IPS-11a (cell line): ENCODE measurements around the gene TBXT.
A peak's percentile ranks its signal among the peaks of the same experiment; 100 is the strongest.
"Not testable (repeated sequence)": the region's sequence is repeated elsewhere in the genome, so short reads cannot be mapped to it uniquely, and the experiment has no call there.

Experiments
- H3K4me3 ChIP-seq: one replicate; pipeline ENCODE4 v1.5.1; 2013; ENCODE audit warnings: low read depth, low read length, control low read depth

Gene TBXT

DNA sequence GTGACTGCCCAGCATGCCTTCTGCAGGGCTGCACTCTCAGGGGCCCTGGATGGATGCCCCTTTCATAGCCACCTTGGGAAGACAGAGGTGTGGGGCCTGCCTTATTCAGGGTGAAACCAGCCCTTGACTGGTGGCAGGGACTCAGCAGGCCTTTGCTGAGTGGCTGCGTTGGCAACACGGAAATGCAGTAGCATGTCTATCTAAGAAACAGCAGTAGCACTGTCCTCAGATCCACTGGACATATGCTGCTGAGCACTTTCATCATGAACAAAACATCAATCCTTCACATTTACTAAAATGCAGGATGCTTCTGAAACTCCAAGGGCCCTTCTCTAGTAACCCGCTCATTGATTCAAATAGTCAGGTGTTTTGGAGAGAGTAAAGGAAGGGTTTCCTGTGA is 4.9 kb upstream of the TBXT start:
- H3K4me3 ChIP-seq: no peak overlapping the region

DNA sequence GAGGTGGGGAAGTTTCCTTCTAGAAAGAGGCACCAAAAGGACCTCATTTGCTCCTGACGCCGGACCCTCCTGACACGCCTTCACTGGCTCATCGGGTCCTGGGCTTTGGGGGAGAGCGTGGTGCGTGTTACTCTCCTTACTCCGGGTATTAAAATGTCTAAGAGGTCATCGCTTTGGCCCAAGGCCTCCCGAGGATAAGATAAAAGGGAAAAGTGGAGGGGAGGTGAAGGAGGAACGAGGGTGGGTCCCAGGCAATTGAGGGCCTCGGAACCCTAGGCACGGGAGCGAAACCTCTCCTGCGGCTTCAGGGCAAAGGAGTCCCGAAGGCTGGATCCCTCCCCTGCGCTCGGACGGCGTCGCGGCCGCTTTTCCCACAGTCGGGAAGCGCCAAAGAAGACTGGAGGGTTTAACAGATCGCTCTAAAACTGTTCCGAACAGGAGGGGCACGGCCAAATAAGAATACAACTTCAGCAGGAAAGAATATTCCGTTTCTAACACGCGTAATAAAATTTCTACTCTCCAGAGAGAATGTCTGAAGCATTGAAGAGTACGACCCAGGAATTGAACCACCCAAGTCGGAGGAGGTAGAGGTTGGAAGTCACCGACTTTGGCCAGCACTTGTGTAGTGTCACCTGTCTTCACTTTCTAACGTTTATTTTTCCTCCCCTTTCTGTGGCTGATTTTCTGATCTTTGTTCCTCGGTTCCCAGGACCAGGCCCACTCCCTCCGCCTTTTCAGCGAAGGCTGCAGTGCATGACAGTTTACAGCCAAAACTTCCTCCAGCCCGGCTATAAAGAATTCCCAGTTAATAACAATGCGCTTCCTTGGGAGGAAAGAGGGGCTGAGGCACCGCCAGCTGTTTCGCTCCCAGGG is 2.1 kb upstream of the TBXT start:
- H3K4me3 ChIP-seq: no peak overlapping the region

DNA sequence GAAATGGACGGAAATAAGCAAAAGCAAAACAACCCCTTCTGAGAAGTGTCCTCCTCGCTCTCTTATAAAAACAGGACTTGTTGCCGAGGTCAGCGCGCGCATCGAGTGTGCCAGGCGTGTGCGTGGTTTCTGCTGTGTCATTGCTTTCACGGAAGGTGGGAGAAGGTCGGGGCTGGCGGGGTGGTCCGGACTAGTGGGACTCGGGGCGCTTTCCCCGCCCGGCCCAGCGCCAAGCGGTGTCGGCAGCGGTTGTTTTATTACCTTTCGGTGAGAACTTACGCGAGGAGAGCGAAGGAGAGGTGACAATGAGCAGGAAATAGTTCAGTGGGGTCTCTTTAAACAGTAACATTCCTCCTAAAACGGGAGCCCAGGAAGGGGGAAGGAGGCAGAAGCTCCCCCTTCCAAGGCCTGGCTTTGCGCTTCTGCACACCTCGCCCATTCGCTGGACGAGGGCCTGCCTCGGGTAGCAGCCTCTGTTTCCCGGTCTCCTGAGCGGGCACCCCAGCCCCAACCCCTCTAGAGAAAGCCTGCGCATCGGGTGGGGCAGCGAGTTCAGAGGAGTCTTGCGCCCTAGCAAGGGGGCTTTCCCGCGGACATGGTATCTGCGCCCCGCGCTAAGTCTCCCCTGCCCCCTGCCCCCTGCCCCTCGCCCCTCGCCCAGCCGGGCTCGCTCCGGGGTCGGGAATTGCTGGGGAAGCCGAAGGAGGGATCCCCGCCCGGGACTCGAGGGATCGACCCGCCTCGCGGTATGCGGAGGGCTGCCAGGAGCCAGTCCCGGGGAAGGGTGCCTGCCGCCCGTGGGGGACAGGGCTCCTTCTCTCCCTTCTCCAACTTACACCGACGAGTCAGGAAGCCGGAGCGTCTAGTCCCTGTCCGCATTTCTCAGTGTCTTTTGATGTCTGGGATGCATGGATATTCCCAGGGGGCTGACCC is 1.2 kb upstream of the TBXT start:
- H3K4me3 ChIP-seq: peak overlapping the region; percentile 39

DNA sequence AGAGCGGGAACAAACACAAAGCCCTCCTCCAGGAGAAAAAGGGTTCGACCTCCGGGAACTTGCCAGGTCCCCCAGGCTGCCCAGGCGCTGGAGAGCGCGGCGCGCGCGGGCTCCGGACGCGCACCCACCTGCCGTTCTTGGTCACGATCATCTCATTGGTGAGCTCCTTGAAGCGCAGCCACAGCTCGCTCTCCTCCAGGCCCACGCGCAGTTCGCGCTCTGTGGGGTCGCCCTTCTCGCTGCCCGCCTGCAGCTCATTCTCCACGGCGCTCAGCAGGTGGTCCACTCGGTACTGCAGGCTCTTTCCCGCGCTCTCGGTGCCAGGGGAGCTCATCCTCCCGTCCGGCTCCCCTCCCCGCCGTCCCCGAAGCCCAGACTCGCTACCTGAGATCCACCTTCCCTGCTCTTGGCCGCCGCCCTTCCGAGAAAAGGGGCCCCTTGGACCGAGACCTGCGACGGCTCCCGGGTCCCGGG is 356 bp downstream of the TBXT start:
- H3K4me3 ChIP-seq: peak overlapping the region; percentile 44

GRCh38 chr6:166166314-166167257 is 1.1 kb downstream of the TBXT start:
- H3K4me3 ChIP-seq: peak overlapping the region; percentile 44

DNA sequence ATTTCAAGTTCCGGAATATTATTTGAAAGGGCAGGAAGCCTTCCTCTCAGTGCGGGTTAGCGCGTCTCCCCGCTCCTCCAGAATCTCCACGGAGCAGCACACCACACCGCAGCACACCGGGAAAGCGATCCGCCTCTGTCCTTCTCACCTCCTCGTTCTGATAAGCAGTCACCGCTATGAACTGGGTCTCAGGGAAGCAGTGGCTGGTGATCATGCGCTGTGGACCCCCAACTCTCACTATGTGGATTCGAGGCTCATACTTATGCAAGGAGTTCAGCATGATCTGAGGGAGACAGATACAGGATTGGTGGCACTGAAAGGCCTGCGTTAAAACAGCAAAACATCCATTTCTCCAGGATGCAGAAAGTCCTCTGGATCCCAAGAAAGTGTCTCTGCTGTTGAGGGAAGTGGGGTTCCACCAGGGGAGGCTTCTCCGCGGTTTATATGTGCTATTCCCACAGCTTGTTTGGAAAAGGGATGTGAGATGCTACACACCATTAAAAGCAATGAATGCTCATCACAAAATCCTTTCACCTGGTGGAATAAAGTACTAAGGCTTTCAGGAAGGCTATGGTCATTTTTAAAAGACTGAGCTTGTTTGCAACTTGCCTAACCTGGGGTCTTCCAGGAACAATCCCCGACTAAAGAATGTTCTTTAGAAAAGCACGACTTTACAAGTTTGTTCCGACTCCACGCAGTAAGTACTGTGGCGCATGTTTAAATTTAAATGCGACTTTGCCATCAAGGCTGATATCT is 1.9 kb downstream of the TBXT start:
- H3K4me3 ChIP-seq: no peak overlapping the region

GRCh38 chr6:166162599-166163342 is 4.9 kb downstream of the TBXT start:
- H3K4me3 ChIP-seq: no peak overlapping the region

DNA sequence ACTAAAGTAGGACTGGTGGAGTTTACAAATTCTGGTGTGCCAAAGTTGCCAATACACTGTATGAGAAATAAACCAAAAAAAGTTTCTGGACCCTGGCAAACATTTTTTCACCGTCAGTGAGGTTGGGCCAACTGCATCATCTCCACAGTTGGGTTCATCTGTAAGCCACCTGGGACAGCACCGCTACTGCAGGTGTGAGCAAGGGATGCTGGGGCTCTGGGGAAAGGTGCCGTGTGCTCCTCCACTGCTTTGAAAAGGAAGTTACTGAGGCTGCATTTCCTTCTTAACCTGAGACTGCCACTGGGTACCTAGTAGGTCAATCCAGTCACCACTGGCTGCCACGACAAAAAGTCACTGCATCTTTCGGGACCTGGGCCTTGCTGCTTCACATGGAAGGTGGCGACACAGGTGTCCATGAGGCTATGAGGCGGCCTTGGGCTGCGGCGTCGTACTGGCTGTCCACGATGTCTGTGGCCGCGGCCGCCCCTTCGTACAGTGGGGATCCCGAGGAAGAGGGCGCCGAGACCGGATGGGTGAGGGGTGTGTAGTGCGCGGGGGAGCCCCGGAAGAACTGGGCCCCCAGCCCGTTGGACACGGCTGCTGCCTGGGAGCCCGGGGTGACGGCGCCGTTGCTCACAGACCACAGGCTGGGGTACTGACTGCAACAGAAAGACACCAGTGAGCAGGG is 9.6 kb downstream of the TBXT start:
- H3K4me3 ChIP-seq: no peak overlapping the region

DNA sequence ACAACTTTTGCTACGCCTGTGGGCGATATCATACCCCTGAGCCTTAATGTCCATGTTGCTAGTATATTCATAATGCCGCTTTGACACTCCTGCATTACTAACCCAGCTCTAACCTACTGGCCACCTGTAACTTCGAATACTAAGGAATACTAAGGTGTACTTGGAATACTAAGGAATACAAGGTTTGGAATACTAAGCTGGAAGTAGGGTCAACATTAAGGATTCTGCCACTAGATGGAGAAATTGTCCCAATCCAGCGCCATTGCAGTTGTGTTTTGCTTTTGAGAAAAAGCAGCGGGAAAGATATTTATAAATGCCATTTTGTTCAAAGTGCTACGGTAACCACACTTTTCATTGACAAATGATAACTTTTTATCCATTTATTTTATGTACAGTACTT is 10.7 kb downstream of the TBXT start:
- no peak overlapping the region for H3K4me3 ChIP-seq

DNA sequence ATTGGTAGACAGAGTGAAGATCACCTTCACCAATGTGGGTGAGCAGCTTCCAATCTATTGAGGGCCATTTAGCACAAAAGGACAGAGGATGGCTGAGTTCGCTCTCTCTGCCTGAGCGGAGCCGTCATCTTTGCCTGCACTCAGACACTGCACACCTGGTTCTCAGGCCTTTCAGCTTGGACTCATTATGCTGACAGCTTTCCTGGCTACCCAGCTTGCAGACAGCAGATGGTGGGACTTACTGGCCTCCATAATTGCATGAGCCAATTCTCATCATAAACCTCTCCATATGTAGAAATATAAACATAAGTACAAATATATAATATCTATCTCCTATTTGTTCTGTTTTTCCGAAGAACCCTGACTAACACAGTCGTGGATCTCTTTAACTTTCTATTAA is 13.7 kb downstream of the TBXT start:
- H3K4me3 ChIP-seq: no peak overlapping the region

DNA sequence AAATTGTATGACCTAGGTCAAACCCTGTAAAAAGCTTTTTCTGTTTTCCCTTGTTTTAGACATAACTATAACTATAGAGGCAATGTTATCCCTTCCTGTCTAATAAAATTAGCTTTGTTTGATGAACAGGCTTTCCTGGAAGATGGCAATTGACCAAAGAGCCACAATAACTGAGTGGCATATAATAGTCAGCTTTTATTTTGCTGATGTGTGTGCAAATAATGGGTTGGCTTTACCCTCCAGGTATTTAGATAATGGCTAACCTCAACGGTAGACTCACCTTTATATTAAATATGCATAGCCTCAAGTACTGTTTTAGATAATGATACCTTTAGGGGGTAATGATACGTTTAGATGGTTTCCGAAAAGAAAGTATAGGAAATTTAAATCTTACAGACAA is 15.0 kb downstream of the TBXT start:
- no peak overlapping the region for H3K4me3 ChIP-seq

DNA sequence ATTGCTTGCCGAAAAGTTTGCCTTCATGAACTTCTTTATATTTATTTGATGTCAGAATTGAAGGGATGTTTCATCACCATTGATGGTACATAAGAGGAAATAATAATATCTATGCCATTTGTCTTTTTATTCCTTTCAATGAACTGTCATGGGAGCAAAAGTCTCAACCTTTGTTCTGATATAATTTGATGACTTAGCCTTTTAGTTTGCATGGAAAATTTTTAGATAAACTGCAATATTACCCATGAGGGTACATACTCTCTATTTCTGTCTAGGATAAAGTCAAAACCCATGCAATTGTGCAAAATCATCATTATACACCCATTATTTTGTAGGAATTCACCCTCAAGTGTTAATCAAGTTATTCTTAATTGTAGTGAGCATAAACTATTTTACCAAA is 15.9 kb downstream of the TBXT start:
- no peak overlapping the region for H3K4me3 ChIP-seq

DNA sequence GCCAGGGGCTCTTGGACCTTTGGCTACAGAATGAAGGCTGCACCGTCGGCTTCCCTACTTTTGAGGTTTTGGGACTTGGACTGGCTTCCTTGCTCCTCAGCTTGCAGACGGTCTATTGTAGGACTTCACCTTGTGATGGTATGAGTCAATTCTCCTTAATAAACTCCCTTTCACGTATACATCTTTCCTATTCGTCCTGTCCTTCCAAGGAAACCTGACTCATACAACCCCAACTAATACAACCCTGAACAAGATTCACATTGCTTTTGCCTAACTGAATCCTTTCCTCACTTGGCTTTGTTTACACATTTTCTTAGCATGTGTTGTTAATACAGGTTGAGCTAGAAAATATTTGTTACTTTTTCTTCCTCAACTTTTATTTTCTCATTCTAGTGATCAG is 21.9 kb downstream of the TBXT start:
- no peak overlapping the region for H3K4me3 ChIP-seq

GRCh38 chr6:166143011-166143410 is 24.6 kb downstream of the TBXT start:
- no peak overlapping the region for H3K4me3 ChIP-seq

DNA sequence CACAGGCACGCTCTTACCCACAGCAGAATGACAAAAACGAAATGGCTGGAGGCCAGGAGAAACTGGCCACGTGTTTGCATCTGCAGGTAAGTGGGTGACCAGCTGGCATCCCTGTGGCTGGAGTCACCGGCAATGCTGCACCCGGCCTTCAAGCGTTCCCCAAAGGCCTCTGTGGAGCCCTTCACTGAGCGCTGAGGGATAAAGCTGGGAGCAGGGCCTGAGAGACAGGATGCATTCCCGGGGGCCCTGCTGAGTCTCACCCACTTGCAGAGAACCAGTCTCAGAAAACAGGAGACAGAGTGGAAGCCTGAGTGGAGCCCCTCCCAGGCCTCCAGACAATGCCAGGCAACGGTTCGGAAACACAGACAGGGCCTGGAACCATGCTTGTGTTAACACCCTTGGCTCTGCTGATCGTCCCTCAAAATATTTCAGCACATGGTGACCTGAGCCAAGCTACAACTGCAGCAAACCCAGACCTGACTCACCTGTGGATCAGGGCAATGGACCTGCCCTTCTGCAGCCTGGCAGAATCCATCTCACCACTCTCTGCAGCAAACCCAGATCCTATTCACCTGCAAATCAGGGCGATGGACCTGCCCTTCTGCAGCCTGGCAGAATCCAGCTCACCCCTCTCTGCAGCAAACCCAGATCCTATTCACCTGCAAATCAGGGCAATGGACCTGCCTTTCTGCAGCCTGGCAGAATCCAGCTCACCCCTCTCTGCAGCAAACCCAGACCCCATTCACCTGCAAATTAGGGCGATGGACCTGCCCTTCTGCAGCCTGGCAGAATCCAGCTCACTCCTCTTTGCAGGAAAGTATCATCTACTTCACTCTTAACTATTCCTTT is 39.8 kb downstream of the TBXT start:
- no peak overlapping the region for H3K4me3 ChIP-seq

- not testable (repeated sequence) for H3K4me3 ChIP-seq
Observed at GRCh38 chr6:166123115-166123514, 44.5 kb downstream of the TBXT start.

GRCh38 chr6:166121726-166122125 is 45.9 kb downstream of the TBXT start:
- H3K4me3 ChIP-seq: no peak overlapping the region
